Measurements from ENCODE around the gene NQO1. TPM values are rescaled to one million over a fixed set of nuclear protein-coding genes. Genes with fewer than 3 reads are reported as not detected.
A peak's percentile ranks its signal among the peaks of the same experiment; 100 is the strongest.

The NQO1 gene
- total RNA-seq, 4 donors from 2014 or later, result 51.3 to 120 (median 79.9) TPM

DNA sequence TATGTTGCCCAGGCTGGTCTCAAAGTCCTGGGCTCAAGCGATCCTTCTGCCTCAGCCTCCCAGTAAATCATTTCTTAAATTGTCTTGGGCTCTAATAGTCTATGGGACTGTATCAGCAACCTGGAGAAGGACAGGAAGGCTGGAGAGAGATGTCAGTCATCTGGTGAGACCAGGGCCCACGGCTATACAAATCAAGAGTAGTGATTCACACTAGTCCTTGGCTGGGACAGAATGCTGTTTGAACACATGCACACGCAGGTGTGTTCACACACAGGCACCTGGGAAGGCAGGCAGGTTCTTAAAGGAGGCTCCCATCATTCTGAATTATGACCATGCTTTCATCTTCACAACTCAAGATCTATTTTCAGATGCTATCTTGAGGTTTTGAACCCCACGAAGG is 14.1 kb downstream of the NQO1 start:
- Histone ChIP-seq H3K27ac (peak overlapping the region in 2 of 4 donors; percentile 20 to 29), H3K36me3 (peaks cover 0 to 84% of the 10 kb centered on the region in 2 donors), H3K27me3 (no peaks in the 10 kb centered on the region), H3K9me3 (no peaks in the 10 kb centered on the region), H3K4me3 (no peak overlapping the region), H3K4me1 (peaks cover 0 to 45% (median 2%) of the 10 kb centered on the region in 3 donors)
- TF ChIP-seq POLR2A (IDR thresholded peaks at IDR 0.05) (no peak), POLR2AphosphoS5 (IDR thresholded peaks at IDR 0.05) (no peak), EP300 (IDR thresholded peaks at IDR 0.05) (no peak)
- TF ChIP-seq, protein P1, sequence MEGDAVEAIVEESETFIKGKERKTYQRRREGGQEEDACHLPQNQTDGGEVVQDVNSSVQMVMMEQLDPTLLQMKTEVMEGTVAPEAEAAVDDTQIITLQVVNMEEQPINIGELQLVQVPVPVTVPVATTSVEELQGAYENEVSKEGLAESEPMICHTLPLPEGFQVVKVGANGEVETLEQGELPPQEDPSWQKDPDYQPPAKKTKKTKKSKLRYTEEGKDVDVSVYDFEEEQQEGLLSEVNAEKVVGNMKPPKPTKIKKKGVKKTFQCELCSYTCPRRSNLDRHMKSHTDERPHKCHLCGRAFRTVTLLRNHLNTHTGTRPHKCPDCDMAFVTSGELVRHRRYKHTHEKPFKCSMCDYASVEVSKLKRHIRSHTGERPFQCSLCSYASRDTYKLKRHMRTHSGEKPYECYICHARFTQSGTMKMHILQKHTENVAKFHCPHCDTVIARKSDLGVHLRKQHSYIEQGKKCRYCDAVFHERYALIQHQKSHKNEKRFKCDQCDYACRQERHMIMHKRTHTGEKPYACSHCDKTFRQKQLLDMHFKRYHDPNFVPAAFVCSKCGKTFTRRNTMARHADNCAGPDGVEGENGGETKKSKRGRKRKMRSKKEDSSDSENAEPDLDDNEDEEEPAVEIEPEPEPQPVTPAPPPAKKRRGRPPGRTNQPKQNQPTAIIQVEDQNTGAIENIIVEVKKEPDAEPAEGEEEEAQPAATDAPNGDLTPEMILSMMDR (IDR thresholded peaks at IDR 0.05), result no peak
- WGBS, 2 donors (ENCODE audit: low coverage in 1 of 2), result 92 to 93% methylated on average over 2 to 3 of the region's 4 CpGs
- no peak for ATAC-seq

DNA sequence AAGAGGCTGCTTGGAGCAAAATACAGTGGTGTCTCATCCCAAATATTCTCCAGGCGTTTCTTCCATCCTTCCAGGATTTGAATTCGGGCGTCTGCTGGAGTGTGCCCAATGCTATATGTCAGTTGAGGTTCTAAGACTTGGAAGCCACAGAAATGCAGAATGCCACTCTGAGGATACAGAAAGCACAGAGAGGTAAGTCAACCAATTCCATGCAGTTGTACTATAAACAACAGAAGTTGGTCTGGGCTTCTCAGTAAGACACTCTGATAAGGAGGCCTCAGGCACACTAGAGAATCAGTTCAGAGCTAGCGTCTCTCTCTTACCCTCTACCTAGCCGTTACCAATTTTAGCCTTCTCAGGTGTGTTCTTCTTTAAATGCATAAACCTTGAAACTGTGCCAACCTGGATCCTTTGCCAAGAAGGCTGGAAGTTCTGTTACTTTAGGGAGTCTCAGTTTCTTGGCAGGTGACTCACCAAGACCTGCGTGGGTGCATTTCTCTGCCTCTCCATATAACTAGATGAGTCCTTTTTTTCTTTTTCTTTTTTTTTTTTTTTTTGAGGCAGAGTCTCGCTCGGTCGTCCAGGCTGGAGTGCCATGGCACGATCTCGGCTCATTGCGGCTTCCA is 15.1 kb downstream of the NQO1 start:
- H3K27ac ChIP-seq, result peak overlapping the region in 2 of 4 donors; percentile 20 to 49
- peak; percentile 48 for TF ChIP-seq POLR2AphosphoS5 (IDR thresholded peaks at IDR 0.05)
- no peak for TF ChIP-seq POLR2A (IDR thresholded peaks at IDR 0.05)
- WGBS, 2 donors (ENCODE audit: low coverage in 1 of 2), result 44 to 66% methylated on average over 12 of the region's 12 CpGs
- H3K4me3 ChIP-seq, result no peak overlapping the region
- H3K9me3 ChIP-seq, result no peaks in the 10 kb centered on the region
- H3K36me3 ChIP-seq, result peaks cover 0 to 76% of the 10 kb centered on the region in 2 donors
- ATAC-seq, result no peak
- H3K27me3 ChIP-seq, result no peaks in the 10 kb centered on the region
- peaks cover 2 to 50% (median 4%) of the 10 kb centered on the region in 3 donors for H3K4me1 ChIP-seq

DNA sequence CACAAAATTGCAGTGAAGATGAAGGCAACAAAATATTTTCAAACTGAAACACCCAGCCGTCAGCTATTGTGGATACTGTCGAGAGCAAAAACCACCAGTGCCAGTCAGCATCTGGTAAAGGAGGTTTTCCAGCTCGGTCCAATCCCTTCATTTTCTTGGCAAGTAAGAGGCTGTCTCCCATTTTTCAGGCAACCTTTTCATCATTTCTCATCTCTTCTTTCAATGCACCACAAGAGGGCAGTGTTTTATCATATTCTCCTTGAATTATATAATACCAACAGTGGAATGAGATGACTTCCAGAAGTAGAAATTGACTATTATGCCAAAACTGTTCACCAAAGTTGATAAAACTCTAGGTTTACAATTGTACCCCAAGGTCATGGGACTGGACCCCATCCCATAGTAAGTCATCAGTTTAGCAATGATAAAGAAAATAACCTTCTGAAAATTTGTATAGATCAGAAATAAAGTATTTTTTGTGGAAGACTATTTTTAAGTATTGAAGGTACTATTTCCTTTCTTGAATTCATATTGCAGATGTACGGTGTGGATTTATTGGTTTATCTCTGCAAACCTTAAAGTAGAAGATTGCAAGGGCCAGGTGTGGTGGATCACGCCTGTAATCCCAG is 16.8 kb downstream of the NQO1 start:
- Histone ChIP-seq H3K36me3 (peaks cover 0 to 59% of the 10 kb centered on the region in 2 donors), H3K9me3 (no peaks in the 10 kb centered on the region), H3K4me1 (peaks cover 2 to 55% (median 4%) of the 10 kb centered on the region in 3 donors), H3K27ac (peak overlapping the region; percentile 21 to 31 (median 28)), H3K27me3 (no peaks in the 10 kb centered on the region), H3K4me3 (no peak overlapping the region)
- WGBS, 2 donors (ENCODE audit: low coverage in 1 of 2), result 3 to 23% methylated on average over 3 to 5 of the region's 5 CpGs
- peak; percentile 24 for TF ChIP-seq POLR2AphosphoS5 (IDR thresholded peaks at IDR 0.05)
- TF ChIP-seq, protein P1 (IDR thresholded peaks at IDR 0.05), result peak; percentile 53 to 89 (median 74)
- TF ChIP-seq POLR2A (IDR thresholded peaks at IDR 0.05), result no peak
- ATAC-seq, result peak; percentile 57

DNA sequence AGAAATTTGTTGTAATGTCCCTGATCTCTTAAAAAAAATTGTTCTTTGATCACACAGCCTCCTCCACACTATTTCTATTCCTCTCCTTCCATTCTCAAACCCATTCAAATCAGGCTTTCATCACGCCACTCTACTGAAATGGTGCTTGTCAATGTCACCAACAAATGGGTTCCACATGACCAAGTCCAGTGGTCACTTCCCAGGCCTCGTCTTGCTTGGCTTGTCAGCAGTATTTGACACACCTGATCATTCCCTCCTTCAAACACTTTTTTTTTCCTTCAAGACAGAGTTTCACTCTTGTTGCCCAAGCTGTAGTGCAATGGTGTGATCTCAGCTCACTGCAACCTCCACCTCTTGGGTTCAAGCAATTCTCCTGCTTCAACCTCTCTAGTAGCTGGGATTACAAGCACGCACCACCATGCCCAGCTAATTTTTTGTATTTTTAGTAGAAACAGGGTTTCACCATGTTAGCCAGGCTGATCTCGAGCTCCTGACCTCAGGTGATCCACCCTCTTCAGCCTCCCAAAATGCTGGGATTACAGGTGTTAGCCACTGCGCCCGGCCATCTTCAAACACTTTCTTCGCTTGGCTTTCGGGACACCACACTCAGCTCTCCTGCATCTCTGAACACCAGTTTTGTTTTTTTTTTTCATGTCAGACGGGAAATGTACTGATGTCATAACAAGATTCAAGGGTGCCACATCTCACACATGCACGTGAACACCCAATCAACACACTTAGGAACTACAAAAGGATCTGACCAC is 18.3 kb downstream of the NQO1 start:
- Histone ChIP-seq H3K9me3 (no peaks in the 10 kb centered on the region), H3K27ac (no peak overlapping the region), H3K4me1 (peaks cover under 1 to 51% (median 4%) of the 10 kb centered on the region in 3 donors), H3K27me3 (no peaks in the 10 kb centered on the region), H3K4me3 (no peak overlapping the region), H3K36me3 (peaks cover 0 to 51% of the 10 kb centered on the region in 2 donors)
- TF ChIP-seq, protein P1 (IDR thresholded peaks at IDR 0.05), result no peak
- TF ChIP-seq POLR2A (IDR thresholded peaks at IDR 0.05), result no peak
- no peak for TF ChIP-seq EP300 (IDR thresholded peaks at IDR 0.05)
- TF ChIP-seq POLR2AphosphoS5 (IDR thresholded peaks at IDR 0.05), result no peak
- ATAC-seq, result no peak
- 72 to 83% methylated on average over 9 of the region's 10 CpGs for WGBS, 2 donors (ENCODE audit: low coverage in 1 of 2)

DNA sequence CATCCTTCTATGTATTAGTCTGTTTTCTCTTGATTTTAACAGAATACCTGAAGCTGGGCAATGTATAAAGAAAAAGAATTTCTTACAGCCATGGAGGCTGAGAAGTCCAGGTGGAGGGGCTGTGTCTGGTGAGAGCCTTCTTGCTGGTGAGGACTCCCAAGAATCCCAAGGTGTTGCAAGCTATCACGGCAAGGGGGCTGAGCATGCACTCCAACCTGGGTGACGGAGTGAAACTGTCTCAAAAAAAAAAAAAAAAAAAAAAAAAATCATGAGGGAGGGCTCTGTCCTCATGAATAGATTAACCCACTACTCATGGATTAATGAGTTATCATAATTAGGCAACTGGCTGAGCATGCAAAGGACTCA is 19.4 kb downstream of the NQO1 start:
- Histone ChIP-seq H3K36me3 (peaks cover 0 to 40% of the 10 kb centered on the region in 2 donors), H3K27me3 (no peaks in the 10 kb centered on the region), H3K9me3 (no peaks in the 10 kb centered on the region), H3K4me1 (peaks cover 0 to 40% (median 4%) of the 10 kb centered on the region in 3 donors), H3K4me3 (no peak overlapping the region), H3K27ac (no peak overlapping the region)
- no peak for TF ChIP-seq POLR2A (IDR thresholded peaks at IDR 0.05)
- no peak for TF ChIP-seq POLR2AphosphoS5 (IDR thresholded peaks at IDR 0.05)
- TF ChIP-seq, protein P1 (IDR thresholded peaks at IDR 0.05), result no peak
- TF ChIP-seq EP300 (IDR thresholded peaks at IDR 0.05), result no peak
- ATAC-seq, result no peak
- WGBS, 2 donors (ENCODE audit: low coverage in 1 of 2), result 76% methylated on average over 2 of the region's 2 CpGs; no CpG with 5 or more reads in 1 of the 2 donors

Data from gastroesophageal sphincter (tissue), 4 donors.